HG03575 (cell line): ENCODE data around the gene CDC42BPA.

Source experiments
- ATAC-seq: cut with Tn5 transposase; IDR thresholded peaks from one replicate; pipeline ENCODE4 v1.9.1; 2021; ENCODE audit not compliant: unreplicated experiment, insufficient number of reproducible peaks, low FRiP score; ENCODE audit errors: extremely low read depth

CDC42BPA gene

GRCh38 chr1:227223171-227223806, 95.0 kb downstream of the CDC42BPA start:
- no peak for ATAC-seq

GRCh38 chr1:227219715-227220292, 98.5 kb downstream of the CDC42BPA start:
- ATAC-seq: no peak

- ATAC-seq: no peak
Observed at GRCh38 chr1:227218870-227219573, 99.3 kb downstream of the CDC42BPA start.

GRCh38 chr1:227215863-227216510, 102.3 kb downstream of the CDC42BPA start:
- no peak for ATAC-seq

- no peak for ATAC-seq
Observed at GRCh38 chr1:227214207-227214606, 104.1 kb downstream of the CDC42BPA start.

- ATAC-seq: no peak
Observed at GRCh38 chr1:227213426-227213825, 104.9 kb downstream of the CDC42BPA start.

GRCh38 chr1:227212164-227212563, 106.1 kb downstream of the CDC42BPA start:
- ATAC-seq: no peak

GRCh38 chr1:227210604-227211003, 107.7 kb downstream of the CDC42BPA start:
- ATAC-seq: no peak

- ATAC-seq: no peak
Observed at GRCh38 chr1:227197064-227197463, 121.2 kb downstream of the CDC42BPA start.

GRCh38 chr1:227192163-227192562, 126.1 kb downstream of the CDC42BPA start:
- ATAC-seq: no peak

GRCh38 chr1:227191607-227192006, 126.7 kb downstream of the CDC42BPA start:
- no peak for ATAC-seq

- no peak for ATAC-seq
Observed at GRCh38 chr1:227190321-227190720, 128.0 kb downstream of the CDC42BPA start.

GRCh38 chr1:227185291-227185690, 133.0 kb downstream of the CDC42BPA start:
- no peak for ATAC-seq

- no peak for ATAC-seq
Observed at GRCh38 chr1:227182012-227182411, 136.3 kb downstream of the CDC42BPA start.

GRCh38 chr1:227175611-227176010, 142.7 kb downstream of the CDC42BPA start:
- no peak for ATAC-seq

GRCh38 chr1:227174164-227174563, 144.1 kb downstream of the CDC42BPA start:
- ATAC-seq: no peak

GRCh38 chr1:227170361-227171166, 147.7 kb downstream of the CDC42BPA start:
- no peak for ATAC-seq

- ATAC-seq: no peak
Observed at GRCh38 chr1:227169343-227169742, 148.9 kb downstream of the CDC42BPA start.
